GM12872 (cell line): ENCODE results near the gene SLC35G4.

Experiments used
- TF ChIP-seq, protein P1 (sequence below): IDR thresholded peaks from 3 replicates; pipeline ENCODE4 v1.5.1; 2011; ENCODE audit warnings: low read depth, mild to moderate bottlenecking, low read length, moderate library complexity; ENCODE audit not compliant: insufficient read depth

Gene SLC35G4

GRCh38 chr18:11653521-11653920, 44.1 kb downstream of the SLC35G4 start:
- TF ChIP-seq, protein P1, sequence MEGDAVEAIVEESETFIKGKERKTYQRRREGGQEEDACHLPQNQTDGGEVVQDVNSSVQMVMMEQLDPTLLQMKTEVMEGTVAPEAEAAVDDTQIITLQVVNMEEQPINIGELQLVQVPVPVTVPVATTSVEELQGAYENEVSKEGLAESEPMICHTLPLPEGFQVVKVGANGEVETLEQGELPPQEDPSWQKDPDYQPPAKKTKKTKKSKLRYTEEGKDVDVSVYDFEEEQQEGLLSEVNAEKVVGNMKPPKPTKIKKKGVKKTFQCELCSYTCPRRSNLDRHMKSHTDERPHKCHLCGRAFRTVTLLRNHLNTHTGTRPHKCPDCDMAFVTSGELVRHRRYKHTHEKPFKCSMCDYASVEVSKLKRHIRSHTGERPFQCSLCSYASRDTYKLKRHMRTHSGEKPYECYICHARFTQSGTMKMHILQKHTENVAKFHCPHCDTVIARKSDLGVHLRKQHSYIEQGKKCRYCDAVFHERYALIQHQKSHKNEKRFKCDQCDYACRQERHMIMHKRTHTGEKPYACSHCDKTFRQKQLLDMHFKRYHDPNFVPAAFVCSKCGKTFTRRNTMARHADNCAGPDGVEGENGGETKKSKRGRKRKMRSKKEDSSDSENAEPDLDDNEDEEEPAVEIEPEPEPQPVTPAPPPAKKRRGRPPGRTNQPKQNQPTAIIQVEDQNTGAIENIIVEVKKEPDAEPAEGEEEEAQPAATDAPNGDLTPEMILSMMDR: no peak

DNA sequence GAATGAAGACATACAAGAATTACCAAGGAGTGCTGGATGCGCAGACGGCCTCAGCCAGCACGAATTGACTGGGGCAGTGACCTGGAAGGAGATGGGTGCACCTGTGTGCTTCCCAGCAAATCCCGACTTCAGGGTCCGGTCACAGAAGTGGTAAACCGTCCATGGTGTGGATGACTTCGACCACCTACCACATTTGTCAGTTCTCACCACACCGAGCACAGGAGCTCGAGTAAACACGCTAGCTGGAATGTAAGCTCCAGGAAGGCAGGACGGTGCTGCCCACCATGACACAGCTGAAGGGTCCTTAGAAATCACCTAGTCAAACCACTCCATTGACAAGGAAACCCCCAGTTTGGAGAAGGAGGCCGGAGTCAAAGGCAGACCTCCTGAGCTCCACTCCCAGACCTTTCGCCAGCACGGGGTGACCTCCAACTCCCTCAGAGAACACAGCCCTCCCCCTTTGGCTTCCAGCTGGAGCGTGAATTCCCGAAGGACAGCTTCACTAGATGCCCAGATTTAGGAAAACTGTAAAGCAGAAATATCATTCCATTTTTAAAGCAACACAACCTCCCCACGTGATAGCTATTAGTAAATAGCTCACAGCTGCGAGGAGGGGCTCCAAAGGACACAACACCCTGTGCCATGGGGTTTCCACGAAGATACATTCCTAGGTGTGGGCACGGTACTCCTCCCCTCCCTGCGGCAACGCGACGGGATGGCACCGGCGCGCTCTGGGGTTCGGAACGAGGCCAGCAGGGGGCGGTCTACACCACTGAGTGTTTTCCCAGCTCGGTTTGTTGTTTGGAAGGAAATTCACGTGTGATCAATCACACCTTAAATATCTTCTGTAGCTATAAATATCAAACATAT, 45.6 kb downstream of the SLC35G4 start:
- TF ChIP-seq, protein P1: peak; percentile 76

- TF ChIP-seq, protein P1: no peak
Measured at GRCh38 chr18:11655606-11655932, 46.2 kb downstream of the SLC35G4 start.

- TF ChIP-seq, protein P1: no peak
Measured at GRCh38 chr18:11657152-11657551, 47.8 kb downstream of the SLC35G4 start.

DNA sequence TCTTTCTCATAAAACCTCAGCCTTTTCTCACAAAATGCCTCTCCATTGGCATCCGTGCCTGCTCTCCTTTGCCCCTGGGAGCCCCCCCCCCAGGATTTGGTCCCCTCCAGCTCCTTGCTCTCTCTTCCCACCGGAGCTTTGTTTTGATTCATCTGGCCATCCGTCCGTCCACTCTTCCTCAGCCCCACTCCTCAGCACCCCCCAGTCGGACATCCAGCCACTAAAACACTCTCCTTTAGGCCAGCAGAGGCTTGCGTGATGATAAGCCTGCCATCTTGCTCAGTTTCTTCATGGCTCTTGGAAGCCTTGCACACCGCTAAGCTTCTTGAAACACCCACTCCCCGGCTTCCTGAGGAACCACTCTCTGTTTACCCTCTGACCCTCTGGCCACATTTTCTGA, 48.2 kb downstream of the SLC35G4 start:
- TF ChIP-seq, protein P1: no peak

- TF ChIP-seq, protein P1: no peak
Measured at GRCh38 chr18:11658019-11658418, 48.6 kb downstream of the SLC35G4 start.

GRCh38 chr18:11658989-11659388, 49.6 kb downstream of the SLC35G4 start:
- TF ChIP-seq, protein P1: no peak
